SK-N-SH (cell line): ENCODE measurements around the gene SARS2. TPM values are rescaled to one million over a fixed set of nuclear protein-coding genes. Genes with fewer than 3 reads are reported as not detected.

Experiments
- CTCF ChIA-PET: fragments of 300-600, 350-600 bp; formaldehyde crosslinking; extraction: SDS; loops from one replicate; lab custom pipeline; 2021; lab: Yijun Ruan, JAX
- POLR2A ChIA-PET: fragments of 350-600 bp; sonication (Branson Sonifier 250); formaldehyde crosslinking; extraction: SDS; loops from one replicate; lab custom pipeline; 2020; ENCODE audit warnings: antibody characterized with exemption, inconsistent platforms; lab: Yijun Ruan, JAX
- DNase-seq: peaks from one replicate; pipeline ENCODE4 v3.0.0; 2012
- H2AFZ ChIP-seq: fragments of 200-600 bp; sonication (generic); 2 replicates; pipeline ENCODE4 v1.8.1; 2016; ENCODE audit warnings: antibody characterized with exemption, mild to moderate bottlenecking, low read depth
- H3F3A ChIP-seq: fragments of 200-600 bp; sonication (generic); replicated peaks from 2 replicates; pipeline ENCODE3; 2016; ENCODE audit warnings: antibody characterized with exemption, mild to moderate bottlenecking; ENCODE audit not compliant: insufficient read depth
- H3K27ac ChIP-seq, 2 experiments: fragments of 200-500 bp in 1 of 2; fragments of 200-600 bp in 1 of 2; sonication (Bioruptor generic) in 1 of 2; sonication (generic), shearing (Covaris generic) in 1 of 2; 2 replicates each; pipeline versions ENCODE4 v1.5.1 to v1.6.1; 2014 to 2016; ENCODE audit warnings: low read depth in 2 of 2, inconsistent platforms in 1 of 2, low read length in 1 of 2, mild to moderate bottlenecking in 1 of 2, mixed read lengths in 1 of 2
- H3K27me3 ChIP-seq: fragments of 200-600 bp; sonication (generic), shearing (Covaris generic); 2 replicates; pipeline ENCODE4 v1.6.1; 2016; ENCODE audit warnings: mixed run types; ENCODE audit not compliant: insufficient read depth
- H3K36me3 ChIP-seq, 2 experiments: fragments of 200-500 bp in 1 of 2; fragments of 200-600 bp in 1 of 2; sonication (Bioruptor generic) in 1 of 2; sonication (generic) in 1 of 2; replicated peaks in 1 of 2; 2 replicates each; pipeline versions ENCODE3 to v1.5.1; 2014 to 2016; ENCODE audit warnings: low read length in 1 of 2, mild to moderate bottlenecking in 1 of 2; ENCODE audit not compliant: insufficient read depth in 2 of 2, control insufficient read depth in 1 of 2
- H3K4me1 ChIP-seq, 2 experiments: fragments of 200-500 bp in 1 of 2; fragments of 200-600 bp in 1 of 2; sonication (Bioruptor generic) in 1 of 2; sonication (generic), shearing (Covaris generic) in 1 of 2; 2 replicates each; pipeline versions ENCODE4 v1.5.1 to v1.6.1; 2014 to 2016; ENCODE audit warnings: low read depth in 1 of 2, low read length in 1 of 2, mixed run types in 1 of 2; ENCODE audit not compliant: insufficient read depth in 2 of 2, control insufficient read depth in 1 of 2
- H3K4me2 ChIP-seq: fragments of 200-600 bp; sonication (generic), shearing (Covaris generic); 2 replicates; pipeline ENCODE4 v1.6.1; 2017; ENCODE audit warnings: mixed run types
- H3K4me3 ChIP-seq, 2 experiments: fragments of 200-500 bp in 1 of 2; fragments of 200-600 bp in 1 of 2; sonication (Bioruptor generic) in 1 of 2; sonication (generic), shearing (Covaris generic) in 1 of 2; 2 replicates each; pipeline versions ENCODE4 v1.5.1 to v1.8.1; 2014 to 2016; ENCODE audit warnings: low read depth in 2 of 2, inconsistent platforms in 1 of 2, low read length in 1 of 2, mild to moderate bottlenecking in 1 of 2, mixed read lengths in 1 of 2, moderate library complexity in 1 of 2
- H3K79me2 ChIP-seq: fragments of 200-600 bp; sonication (generic); 2 replicates; pipeline ENCODE4 v1.8.1; 2017; ENCODE audit warnings: mild to moderate bottlenecking; ENCODE audit not compliant: insufficient read depth
- H3K9ac ChIP-seq: fragments of 200-600 bp; sonication (generic); 2 replicates; pipeline ENCODE4 v1.6.1; 2017; ENCODE audit warnings: mixed run types
- H3K9me2 ChIP-seq: fragments of 200-600 bp; sonication (generic); 2 replicates; pipeline ENCODE4 v1.6.1; 2017; ENCODE audit warnings: mixed run types
- H3K9me3 ChIP-seq: fragments of 200-600 bp; sonication (generic); 2 replicates; pipeline ENCODE4 v1.6.1; 2017; ENCODE audit warnings: mixed run types, mild to moderate bottlenecking, moderate library complexity
- H4K20me1 ChIP-seq: fragments of 200-600 bp; sonication (generic); 2 replicates; pipeline ENCODE4 v1.6.1; 2017; ENCODE audit warnings: mild to moderate bottlenecking, mixed run types; ENCODE audit not compliant: insufficient read depth
- EP300 ChIP-seq, 2 experiments: IDR thresholded peaks; 2 replicates each; pipeline versions ENCODE4 v1.4.0 to v1.6.1; 2012; ENCODE audit warnings: borderline replicate concordance in 1 of 2, low read depth in 1 of 2, low read length in 1 of 2
- GABPA ChIP-seq: IDR thresholded peaks from 2 replicates; pipeline ENCODE4 v1.4.0; 2012; ENCODE audit warnings: low read depth, mild to moderate bottlenecking
- GATA2 ChIP-seq: sonication (generic); formaldehyde crosslinking; IDR thresholded peaks from 2 replicates; pipeline ENCODE4 v1.5.0; 2020; ENCODE audit warnings: mild to moderate bottlenecking, missing genetic modification reagents
- MXI1 ChIP-seq: IDR thresholded peaks from 2 replicates; pipeline ENCODE4 v1.6.1; 2012; ENCODE audit warnings: mild to moderate bottlenecking, low read depth, low read length, improper control_type of control experiment
- PBX3 ChIP-seq: IDR thresholded peaks from 2 replicates; pipeline ENCODE4; 2012
- POLR2AphosphoS5 ChIP-seq: IDR thresholded peaks from 2 replicates; pipeline ENCODE4 v1.6.1; 2012; ENCODE audit warnings: low read depth, low read length
- RCOR1 ChIP-seq: fragments of 150-350 bp; IDR thresholded peaks from 2 replicates; pipeline ENCODE4 v1.6.1; 2017; ENCODE audit warnings: antibody characterized with exemption, low read length
- REST ChIP-seq: IDR thresholded peaks from 2 replicates; pipeline ENCODE4 v1.6.1; 2012; ENCODE audit warnings: mild to moderate bottlenecking, low read depth, low read length, moderate library complexity
- RFX5 ChIP-seq: IDR thresholded peaks from 2 replicates; pipeline ENCODE4 v1.6.1; 2012; ENCODE audit warnings: mild to moderate bottlenecking, improper control_type of control experiment, low read length
- RXRA ChIP-seq: IDR thresholded peaks from 2 replicates; pipeline ENCODE4 v1.4.0; 2012; ENCODE audit warnings: low read depth, mild to moderate bottlenecking, borderline replicate concordance
- TAF1 ChIP-seq: IDR thresholded peaks from 2 replicates; pipeline ENCODE4 v1.6.1; 2012; ENCODE audit warnings: low read depth, mild to moderate bottlenecking, low read length, moderate library complexity, borderline replicate concordance
- TCF12 ChIP-seq: IDR thresholded peaks from 2 replicates; pipeline ENCODE4 v1.4.0; 2012
- TEAD4 ChIP-seq: IDR thresholded peaks from 2 replicates; pipeline ENCODE4 v1.4.0; 2012; ENCODE audit warnings: mild to moderate bottlenecking, borderline replicate concordance; ENCODE audit not compliant: insufficient read depth
- WGBS: methylation state at CpG from one replicate; pipeline ENCODE4 v1.1.6; 2017; ENCODE audit warnings: low lambda C conversion rate; 5-methylcytosine and 5-hydroxymethylcytosine counted together
- polyA plus RNA-seq, 3 experiments: library from polyadenylated mRNA; depleted of rRNA; stranded (reverse); fragments of >200 nt; gene quantifications; 2 replicates each; pipeline ENCODE4 v1.2.3, GENCODE V29; 2012

The SARS2 gene
- polyA plus RNA-seq, 1 of the 3 experiments (the other 2 are of a cell fraction), result 36.5 TPM

- TF ChIP-seq REST (no peak), RFX5 (no peak), RXRA (no peak), POLR2AphosphoS5 (no peak), GABPA (no peak)
These were observed 39.9 kb downstream of the SARS2 start (continued) for GRCh38 chr19:38890686-38891085.

GRCh38 chr19:38889803-38890202, 40.8 kb downstream of the SARS2 start:
- Histone ChIP-seq H4K20me1 (no peaks in the 10 kb centered on the region), H2AFZ (no peak overlapping the region), H3K79me2 (no peaks in the 10 kb centered on the region), H3K9ac (no peak overlapping the region), H3K4me3 (no peak overlapping the region), H3K4me1 (peaks cover 0 to 4% of the 10 kb centered on the region in 2 experiments; a peak in 1 of 4 replicates), H3K4me2 (no peak overlapping the region), H3K9me3 (no peaks in the 10 kb centered on the region), H3K9me2 (no peaks in the 10 kb centered on the region), H3F3A (no peaks in the 10 kb centered on the region)
- DNase-seq, result no peak
- ChIA-PET CTCF (interaction anchor here (4.8 kb wide), 1 partner anchor 21 kb away, joined by 36 read pairs; no protein-coding TSS in a partner anchor), POLR2A (no interaction called here)
- whole genome bisulfite sequencing, result 89% methylated on average over 8 of the region's 8 CpGs
- TF ChIP-seq TAF1, result no peak
- no peak for TF ChIP-seq PBX3
- no peak for TF ChIP-seq RCOR1
- no peak for TF ChIP-seq EP300 (IDR thresholded peaks at IDR 0.05; ENCODE audit: borderline replicate concordance in 1 of 2, low read depth in 1 of 2, low read length in 1 of 2)
- TF ChIP-seq TEAD4, result no peak
- no peak for TF ChIP-seq MXI1
- no peak for TF ChIP-seq TCF12
- no peak for TF ChIP-seq RXRA
- TF ChIP-seq GATA2 (CRISPR knock-in tag), result no peak
- TF ChIP-seq, all 33 proteins: peak for 0
- Histone ChIP-seq H3K36me3 (peaks cover 0 to 8% of the 10 kb centered on the region in 2 experiments), H3K27ac (no peak overlapping the region), H3K27me3 (no peaks in the 10 kb centered on the region)
